Heart right ventricle (tissue), 16 donors: ENCODE measurements around the gene TMEM259. TPM values are rescaled to one million over a fixed set of nuclear protein-coding genes. Genes with fewer than 3 reads are reported as not detected.
A peak's percentile ranks its signal among the peaks of the same experiment; 100 is the strongest.

Source experiments
- ATAC-seq, 8 donors: fragments of 200-7000 bp; cut with Tn5 transposase; one replicate each; pipeline ENCODE4 v1.9.1; 2020; ENCODE audit warnings: mild to moderate bottlenecking in 8 of 8, moderate library complexity in 8 of 8, moderate number of reproducible peaks in 1 of 8
- DNase-seq, 2 donors: peaks; one replicate each; pipeline ENCODE4 v3.0.0-alpha.2; 2020
- H3K27ac ChIP-seq, 10 donors: fragments of 200-600 bp; sonication (generic) in 2 of 10; one replicate each; pipeline versions ENCODE4 v1.5.0 to v1.8.0; 2020 to 2022; ENCODE audit warnings: mild to moderate bottlenecking in 3 of 10
- H3K27me3 ChIP-seq, 7 donors: fragments of 200-600 bp; one replicate each; pipeline ENCODE4 v1.8.0; 2021 to 2022; ENCODE audit warnings: mild to moderate bottlenecking in 2 of 7
- H3K36me3 ChIP-seq, 9 donors: fragments of 200-600 bp; sonication (generic) in 1 of 9; one replicate each; pipeline versions ENCODE4 v1.5.0 to v1.8.0; 2020 to 2022; ENCODE audit warnings: mild to moderate bottlenecking in 2 of 9
- H3K4me1 ChIP-seq, 9 donors: fragments of 200-600 bp; sonication (generic) in 1 of 9; one replicate each; pipeline versions ENCODE4 v1.5.0 to v1.8.0; 2020 to 2022; ENCODE audit warnings: mild to moderate bottlenecking in 4 of 9
- H3K4me3 ChIP-seq, 10 donors: fragments of 200-600 bp; sonication (generic) in 2 of 10; one replicate each; pipeline versions ENCODE4 v1.5.0 to v1.8.0; 2020 to 2022; ENCODE audit warnings: mild to moderate bottlenecking in 7 of 10, moderate library complexity in 2 of 10
- H3K9me3 ChIP-seq, 11 donors: fragments of 200-600 bp in 10 of 11; sonication (generic) in 2 of 11; one replicate each; pipeline versions ENCODE4 v1.5.0 to v1.8.0; 2013 to 2022; ENCODE audit warnings: mild to moderate bottlenecking in 2 of 11, control low read depth in 1 of 11, moderate library complexity in 1 of 11
- WGBS, 2 donors: extraction: QIAGEN DNeasy Blood & Tissue Kit; methylation state at CpG; one replicate each; pipeline ENCODE4 v1.1.7; 2013; ENCODE audit warnings: inconsistent platforms in 1 of 2; 5-methylcytosine and 5-hydroxymethylcytosine counted together
- intact Hi-C, 10 donors: fragments of 100-400 bp; cut with DNase I; formaldehyde crosslinking; loops; one replicate each; pipeline versions ENCODE4 v1.11.1 to v1.14.2; 2022
- polyA plus RNA-seq, 2 donors: library from polyadenylated mRNA; stranded (reverse); fragments of 200-250 nt; gene quantifications; one replicate each; pipeline ENCODE4 v1.2.3, GENCODE V29; 2013
- total RNA-seq, 10 donors: library from RNA; stranded (reverse); fragmentation: NEBNext Ultra II Directional in 3 of 10; extraction: Animal tissue kit (Norgen Biotek cat#: 25700) in 3 of 10; gene quantifications; one replicate each; pipeline versions ENCODE4 v1.2.1 to v1.2.4, GENCODE V29; 2021 to 2023
- TF ChIP-seq, protein P1 (sequence below), 9 donors: fragments of 200-600 bp; sonication (generic) in 2 of 9; IDR thresholded peaks; one replicate each; pipeline versions ENCODE4 v1.5.0 to v1.8.0; 2021 to 2022; ENCODE audit warnings: antibody characterized with exemption in 9 of 9, mild to moderate bottlenecking in 5 of 9, moderate library complexity in 1 of 9
- donor health status: Arrhythmogenic right ventricular cardiomyopathy.
- donor health status: ischemic (EF 13 %, LVEDD 7.1; RV severe dilation, severe dysfunction).
- donor health status: healthy with polysubstance abuse.
- donor health status: DM: no; HTN: yes; CAD: no.
- donor health status: DM: no; HTN: no; CAD: no.
- donor health status: ischemic (EF 25% LVEDD 6.9; RV normal size, moderate dysfunction).
- donor health status: ischemic (EF 25% LVEDD 5.7; RV mildly dilated, moderate dysfunction).
- donor health status: healthy.
- donor health status: DM: yes; HTN: yes; CAD: no.
- donor health status: Ischemic cardiomyopathy.
- donor health status: ischemic (EF 35%, LVEDD 5.7; RV mildly dilated, moderate dysfunction).
- donor health status: nonischemic (EF 11% LVEDD 7.7; RV severe dilation, severe dysfunction).
- donor health status: DM: yes; HTN: yes; CAD: no.
- donor health status: PGD.
- donor health status: ischemic (EF 29% LVEDD 5.4; RV normal size, mild dysfunction).
- donor health status: nonischemic (EF 23%, LVEDD 6.1; RV moderate dilation, normal function).

TMEM259 gene
- total and polyA plus RNA-seq, 12 donors = 94.3 to 289 (median 114) TPM

DNA sequence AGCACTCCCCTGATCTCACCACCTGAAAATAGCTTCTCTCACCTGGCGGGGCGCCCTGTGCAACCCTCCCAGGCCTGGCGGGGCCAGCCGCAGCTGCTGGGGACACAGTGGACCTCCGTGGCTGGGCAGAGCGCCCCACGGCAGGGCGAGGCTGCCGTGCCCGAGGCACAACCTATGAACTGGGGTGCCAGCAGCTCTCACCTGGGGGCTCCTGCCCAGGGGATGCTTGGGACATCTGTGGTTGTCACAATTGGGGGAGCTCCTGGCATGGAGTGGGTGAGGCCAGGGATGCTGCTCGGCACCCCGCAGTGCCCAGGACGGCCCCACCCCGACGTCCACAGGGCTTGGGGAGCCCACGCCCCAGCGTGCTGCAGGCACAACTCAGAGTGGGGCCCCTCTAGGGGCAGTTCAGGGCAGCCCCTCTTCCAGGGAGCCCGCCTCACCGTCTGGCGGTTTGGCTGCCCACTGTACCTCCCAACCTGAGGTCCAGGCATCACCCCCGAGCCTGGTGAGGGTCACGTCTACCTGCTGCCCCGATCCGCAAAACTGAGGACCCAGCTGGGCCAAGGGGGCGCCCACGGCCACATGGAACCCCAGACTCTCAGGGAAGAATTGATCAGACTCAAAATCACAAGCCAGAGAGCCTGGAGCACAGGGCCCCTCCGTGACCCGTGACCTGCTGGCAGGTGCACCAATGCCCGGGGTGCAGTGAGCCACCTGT lies 5.7 kb downstream of the TMEM259 start:
- no peak overlapping the region for H3K4me3 ChIP-seq
- H3K27ac ChIP-seq = peak overlapping the region in 1 of 10 donors; percentile 52
- no peaks in the 10 kb centered on the region for H3K27me3 ChIP-seq
- WGBS, 2 donors = 87 to 89% methylated on average over 29 of the region's 29 CpGs
- DNase-seq (no peak), ATAC-seq (no peak)
- TF ChIP-seq, protein P1, sequence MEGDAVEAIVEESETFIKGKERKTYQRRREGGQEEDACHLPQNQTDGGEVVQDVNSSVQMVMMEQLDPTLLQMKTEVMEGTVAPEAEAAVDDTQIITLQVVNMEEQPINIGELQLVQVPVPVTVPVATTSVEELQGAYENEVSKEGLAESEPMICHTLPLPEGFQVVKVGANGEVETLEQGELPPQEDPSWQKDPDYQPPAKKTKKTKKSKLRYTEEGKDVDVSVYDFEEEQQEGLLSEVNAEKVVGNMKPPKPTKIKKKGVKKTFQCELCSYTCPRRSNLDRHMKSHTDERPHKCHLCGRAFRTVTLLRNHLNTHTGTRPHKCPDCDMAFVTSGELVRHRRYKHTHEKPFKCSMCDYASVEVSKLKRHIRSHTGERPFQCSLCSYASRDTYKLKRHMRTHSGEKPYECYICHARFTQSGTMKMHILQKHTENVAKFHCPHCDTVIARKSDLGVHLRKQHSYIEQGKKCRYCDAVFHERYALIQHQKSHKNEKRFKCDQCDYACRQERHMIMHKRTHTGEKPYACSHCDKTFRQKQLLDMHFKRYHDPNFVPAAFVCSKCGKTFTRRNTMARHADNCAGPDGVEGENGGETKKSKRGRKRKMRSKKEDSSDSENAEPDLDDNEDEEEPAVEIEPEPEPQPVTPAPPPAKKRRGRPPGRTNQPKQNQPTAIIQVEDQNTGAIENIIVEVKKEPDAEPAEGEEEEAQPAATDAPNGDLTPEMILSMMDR (IDR thresholded peaks at IDR 0.05) = no peak
- H3K36me3 ChIP-seq = peaks cover 0 to 60% (median 37%) of the 10 kb centered on the region in 9 donors
- H3K9me3 ChIP-seq = no peaks in the 10 kb centered on the region
- H3K4me1 ChIP-seq = peaks cover 51 to 63% (median 54%) of the 10 kb centered on the region in 9 donors
- intact Hi-C loops = no loop called here

DNA sequence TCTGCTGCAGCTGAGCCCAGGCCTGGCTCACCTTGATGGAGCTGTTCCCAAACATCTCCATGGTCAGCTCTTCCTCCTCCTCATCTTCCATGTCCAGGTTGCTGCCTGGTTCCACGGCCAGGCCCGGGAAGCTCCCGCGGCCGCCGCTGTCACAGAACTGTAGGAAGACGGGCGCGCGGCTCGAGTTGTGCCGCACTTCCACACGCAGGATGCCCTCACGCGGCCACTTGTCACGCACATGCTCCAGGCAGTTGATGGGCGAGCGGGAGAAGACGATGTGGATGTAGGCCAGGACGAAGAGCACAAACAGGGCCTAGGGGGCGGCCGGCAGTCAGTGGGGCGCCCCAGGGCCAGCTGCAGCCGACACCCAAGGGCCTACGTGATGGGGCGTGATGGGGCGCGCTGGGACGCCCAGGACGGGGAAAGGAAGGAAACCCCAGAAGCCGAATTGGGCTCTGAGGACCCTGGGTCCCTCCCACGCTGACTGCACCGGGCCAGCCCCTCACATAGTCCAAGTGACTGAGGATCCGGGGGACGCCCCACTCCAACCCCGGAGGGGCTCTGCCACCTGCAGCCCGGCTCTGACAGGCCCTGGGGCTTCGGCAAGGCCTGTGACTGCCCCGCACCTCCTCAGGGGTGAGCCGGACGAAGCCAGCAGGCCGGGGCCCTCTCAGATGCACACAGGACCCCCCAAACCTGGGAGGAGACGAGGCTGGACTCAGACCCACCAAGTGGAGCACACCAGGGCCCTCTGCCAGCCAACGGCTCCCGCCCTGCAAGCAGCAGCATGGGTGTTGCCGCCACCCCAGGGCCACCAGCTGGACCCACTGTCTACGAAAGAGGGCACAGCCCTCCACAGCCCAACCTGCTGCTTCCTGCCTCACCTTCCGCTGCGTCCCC lies 6.5 kb downstream of the TMEM259 start:
- H3K36me3 ChIP-seq = peaks cover 0 to 69% (median 39%) of the 10 kb centered on the region in 9 donors
- no peaks in the 10 kb centered on the region for H3K9me3 ChIP-seq
- ATAC-seq (no peak), DNase-seq (no peak)
- H3K4me3 ChIP-seq = no peak overlapping the region
- TF ChIP-seq, protein P1 (IDR thresholded peaks at IDR 0.05) = no peak
- H3K27me3 ChIP-seq = no peaks in the 10 kb centered on the region
- peaks cover 45 to 61% (median 48%) of the 10 kb centered on the region in 9 donors for H3K4me1 ChIP-seq
- intact Hi-C loops = no loop called here
- 92 to 93% methylated on average over 49 of the region's 49 CpGs for WGBS, 2 donors
- H3K27ac ChIP-seq = no peak overlapping the region

DNA sequence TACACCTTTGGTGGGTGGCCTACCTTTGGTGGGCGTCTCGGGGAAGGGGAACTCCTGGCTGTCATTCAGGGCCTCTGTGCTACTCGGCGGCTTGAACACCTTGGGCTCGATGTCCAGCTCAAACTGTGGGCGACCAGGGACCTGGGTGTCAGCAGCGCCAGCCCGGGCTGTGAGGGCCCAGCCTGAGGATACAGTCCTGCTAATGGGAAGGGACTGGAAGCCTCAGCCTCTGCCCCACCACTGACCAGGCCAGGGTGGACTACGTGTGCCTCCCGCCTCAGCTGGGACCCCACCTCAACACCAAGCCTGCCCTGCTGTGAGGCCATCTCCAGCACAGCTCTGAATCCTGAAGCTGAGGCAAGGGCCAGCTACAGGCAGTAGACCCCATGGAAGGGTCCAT lies 7.7 kb downstream of the TMEM259 start:
- Histone ChIP-seq H3K4me1 (peaks cover 33 to 49% (median 36%) of the 10 kb centered on the region in 9 donors), H3K36me3 (peaks cover 0 to 71% (median 39%) of the 10 kb centered on the region in 9 donors)
- intact Hi-C loops = no loop called here

DNA sequence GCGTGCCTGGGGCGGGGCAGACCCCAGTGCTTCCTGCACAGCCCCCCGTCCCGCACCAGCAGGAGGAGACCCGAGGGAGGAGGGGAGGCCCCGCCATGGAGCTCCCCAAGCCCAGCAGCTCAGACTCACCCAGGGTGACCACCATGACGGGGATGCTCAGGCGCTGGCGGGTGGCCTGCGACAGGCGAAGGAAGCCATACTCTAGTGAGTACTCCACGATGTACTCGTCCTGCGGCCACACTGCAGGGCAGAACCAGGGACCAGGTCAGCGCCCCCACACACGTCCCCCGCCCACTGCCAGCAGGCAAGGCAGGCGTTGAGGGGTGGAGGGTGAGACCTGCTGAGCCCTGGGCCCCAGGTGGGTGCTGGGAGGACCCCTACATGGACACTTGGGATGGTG lies 8.6 kb downstream of the TMEM259 start:
- peaks cover 0 to 67% (median 39%) of the 10 kb centered on the region in 9 donors for H3K36me3 ChIP-seq

More for the DNA sequence above, 7.7 kb downstream of the TMEM259 start:
- ATAC-seq (no peak), DNase-seq (no peak)
- TF ChIP-seq, protein P1 (IDR thresholded peaks at IDR 0.05) = no peak
- no peak overlapping the region for H3K4me3 ChIP-seq
- no peaks in the 10 kb centered on the region for H3K27me3 ChIP-seq
- 95% methylated on average over 10 of the region's 10 CpGs for WGBS, 2 donors
- H3K9me3 ChIP-seq = no peaks in the 10 kb centered on the region
- H3K27ac ChIP-seq = no peak overlapping the region

More for the DNA sequence above, 8.6 kb downstream of the TMEM259 start:
- intact Hi-C loops = no loop called here
- H3K27me3 ChIP-seq = no peaks in the 10 kb centered on the region
- no peak overlapping the region for H3K27ac ChIP-seq
- ATAC-seq (no peak), DNase-seq (no peak)
- WGBS, 2 donors = 94 to 98% methylated on average over 16 to 18 of the region's 18 CpGs
- H3K9me3 ChIP-seq = no peaks in the 10 kb centered on the region
- H3K4me3 ChIP-seq = no peak overlapping the region
- TF ChIP-seq, protein P1 (IDR thresholded peaks at IDR 0.05) = no peak
- H3K4me1 ChIP-seq = peaks cover 24 to 41% (median 27%) of the 10 kb centered on the region in 9 donors
